ENCODE data around the gene PLEKHO1.
"Not testable (repeated sequence)": the region's sequence is repeated elsewhere in the genome, so short reads cannot be mapped to it uniquely, and the experiment has no call there.

PLEKHO1 gene

DNA sequence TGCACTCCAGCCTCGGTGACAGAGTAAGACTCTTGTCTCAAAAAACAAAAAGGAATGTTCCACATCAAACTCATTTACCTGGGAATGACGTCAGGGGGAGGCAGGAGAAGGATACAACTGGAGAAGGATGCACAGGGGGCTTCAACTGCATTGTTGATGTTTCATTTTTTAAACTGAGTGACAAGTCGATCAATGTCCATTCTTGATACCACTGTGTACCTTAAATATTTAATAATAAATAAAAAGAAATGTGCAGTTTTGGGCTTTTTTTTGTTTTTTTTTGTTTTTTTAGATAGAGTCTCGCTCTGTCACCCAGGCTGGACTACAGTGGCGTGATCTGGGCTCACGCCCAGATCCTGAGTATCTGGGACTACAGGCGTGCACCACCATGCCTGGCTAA lies 35.8 kb downstream of the PLEKHO1 start:
- H3K4me3 ChIP-seq (replicated peaks; ENCODE audit: low read depth, low read length), result no peak overlapping the region
- no peak for DNase-seq (ENCODE audit: low read depth)
- TF ChIP-seq CTCF (IDR thresholded peaks at IDR 0.05; ENCODE audit: low read length, missing control alignments), result no peak

DNA sequence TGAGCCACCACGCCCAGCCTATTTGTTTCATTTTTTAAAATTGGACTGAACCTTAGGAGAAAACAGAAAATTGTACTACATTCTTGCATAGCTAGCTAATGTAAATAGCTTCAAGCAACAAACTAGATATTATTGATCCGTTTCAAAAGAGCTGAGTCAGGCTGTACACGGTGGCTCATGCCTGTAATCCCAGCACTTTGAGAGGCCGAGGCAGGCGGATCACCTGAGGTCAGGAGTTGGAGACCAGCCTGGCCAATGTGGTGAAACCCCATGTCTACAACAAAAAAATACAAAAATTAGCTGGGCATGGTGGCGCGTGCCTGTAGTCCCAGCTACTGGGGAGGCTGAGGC lies 36.7 kb downstream of the PLEKHO1 start:
- not testable (repeated sequence) for H3K4me3 ChIP-seq (replicated peaks; ENCODE audit: low read depth, low read length); DNase-seq (ENCODE audit: low read depth)

- peak; percentile 62 for DNase-seq (ENCODE audit: low read depth)
Observed at GRCh38 chr1:150186789-150187559, 37.3 kb downstream of the PLEKHO1 start.

GRCh38 chr1:150187560-150187931 lies 37.8 kb downstream of the PLEKHO1 start:
- no peak overlapping the region for H3K4me3 ChIP-seq (replicated peaks; ENCODE audit: low read depth, low read length)
- no peak for DNase-seq (ENCODE audit: low read depth)
- no peak for TF ChIP-seq CTCF (IDR thresholded peaks at IDR 0.05; ENCODE audit: low read length, missing control alignments)

More at GRCh38 chr1:150186789-150187559, 37.3 kb downstream of the PLEKHO1 start:
- TF ChIP-seq CTCF (IDR thresholded peaks at IDR 0.05; ENCODE audit: low read length, missing control alignments), result peak; percentile 30
- no peak overlapping the region for H3K4me3 ChIP-seq (replicated peaks; ENCODE audit: low read depth, low read length)

DNA sequence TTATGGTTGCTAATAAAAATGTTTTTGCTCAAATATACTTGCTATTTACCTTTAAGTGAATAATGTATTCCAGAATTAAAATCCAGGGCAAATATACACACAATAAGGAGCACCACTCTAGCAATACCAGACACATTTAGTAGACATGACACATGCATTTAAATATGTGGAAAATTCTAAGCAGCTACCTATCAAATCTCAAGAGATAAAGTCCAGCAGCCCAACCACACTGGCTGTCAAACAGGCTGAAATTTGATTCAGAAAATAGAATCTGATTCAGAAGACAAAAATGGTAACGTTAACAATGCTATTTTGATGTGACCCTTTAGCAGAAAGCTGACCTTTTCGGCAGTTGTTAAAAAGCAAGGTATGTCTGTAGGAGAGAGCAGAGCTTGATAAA lies 42.3 kb downstream of the PLEKHO1 start:
- TF ChIP-seq CTCF (IDR thresholded peaks at IDR 0.05; ENCODE audit: low read length, missing control alignments), result no peak
- no peak overlapping the region for H3K4me3 ChIP-seq (replicated peaks; ENCODE audit: low read depth, low read length)
- peak; percentile 79 for DNase-seq (ENCODE audit: low read depth)

DNA sequence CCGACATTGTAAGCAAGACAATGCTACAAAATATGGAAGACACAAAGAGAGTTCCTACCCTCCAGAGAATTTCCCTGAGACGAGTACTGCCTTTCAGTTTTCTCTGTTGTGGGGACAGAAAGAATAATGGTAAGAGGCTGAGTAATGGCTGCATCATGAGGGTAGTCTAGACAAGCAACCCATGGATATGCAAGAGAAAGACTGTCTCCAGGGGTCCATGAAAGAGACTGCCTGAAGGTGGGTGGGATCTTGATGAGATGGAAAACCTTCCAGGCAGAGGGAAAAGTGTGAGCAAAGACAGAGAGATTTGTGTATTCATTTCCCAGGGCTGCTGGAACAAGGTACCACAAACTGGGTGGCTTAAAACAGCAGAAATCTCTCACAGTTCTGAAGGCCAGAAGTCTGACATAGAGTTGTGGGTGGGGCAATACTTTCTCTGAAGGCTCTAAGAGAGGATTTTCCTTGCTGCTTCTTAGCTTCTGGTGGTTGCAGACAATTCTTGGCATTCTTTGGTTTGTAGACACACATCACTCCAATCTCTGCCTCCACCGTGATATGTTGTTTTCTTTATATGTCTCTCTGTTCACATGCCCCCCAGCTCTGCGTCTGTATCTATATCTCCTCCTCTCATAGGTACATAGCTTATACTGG lies 44.8 kb downstream of the PLEKHO1 start:
- H3K4me3 ChIP-seq (replicated peaks; ENCODE audit: low read depth, low read length), result no peak overlapping the region
- DNase-seq (ENCODE audit: low read depth), result peak; percentile 54
- no peak for TF ChIP-seq CTCF (IDR thresholded peaks at IDR 0.05; ENCODE audit: low read length, missing control alignments)

GRCh38 chr1:150196417-150196816 lies 46.7 kb downstream of the PLEKHO1 start:
- no peak for TF ChIP-seq CTCF (IDR thresholded peaks at IDR 0.05; ENCODE audit: low read length, missing control alignments)
- DNase-seq (ENCODE audit: low read depth), result no peak
- no peak overlapping the region for H3K4me3 ChIP-seq (replicated peaks; ENCODE audit: low read depth, low read length)
